ENCODE results near the gene UBTD1.
A peak's percentile ranks its signal among the peaks of the same experiment; 100 is the strongest.
"Not testable (repeated sequence)": the region's sequence is repeated elsewhere in the genome, so short reads cannot be mapped to it uniquely, and the experiment has no call there.

Gene UBTD1

DNA sequence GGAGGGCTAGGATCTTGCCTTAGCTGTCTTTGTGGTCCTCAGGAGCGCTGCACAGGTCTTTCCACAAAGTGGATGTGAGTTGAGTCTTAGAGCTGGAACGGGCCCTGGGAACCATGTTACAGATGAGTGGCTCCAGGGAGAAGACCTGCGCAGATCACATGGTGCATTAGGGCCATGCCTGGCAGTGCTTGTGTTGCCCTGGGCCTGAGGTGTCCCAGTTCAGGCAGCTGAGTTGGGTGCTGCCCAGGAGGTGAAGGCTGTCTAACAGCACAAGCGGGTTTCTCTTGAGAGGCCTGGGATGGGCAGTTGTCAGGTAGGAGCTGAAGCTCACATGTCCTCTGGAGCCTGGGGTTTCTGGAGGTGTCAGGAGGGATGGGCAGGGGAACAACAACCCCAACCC, 40.1 kb downstream of the UBTD1 start:
- no peak for DNase-seq (ENCODE audit: low spot score)

DNA sequence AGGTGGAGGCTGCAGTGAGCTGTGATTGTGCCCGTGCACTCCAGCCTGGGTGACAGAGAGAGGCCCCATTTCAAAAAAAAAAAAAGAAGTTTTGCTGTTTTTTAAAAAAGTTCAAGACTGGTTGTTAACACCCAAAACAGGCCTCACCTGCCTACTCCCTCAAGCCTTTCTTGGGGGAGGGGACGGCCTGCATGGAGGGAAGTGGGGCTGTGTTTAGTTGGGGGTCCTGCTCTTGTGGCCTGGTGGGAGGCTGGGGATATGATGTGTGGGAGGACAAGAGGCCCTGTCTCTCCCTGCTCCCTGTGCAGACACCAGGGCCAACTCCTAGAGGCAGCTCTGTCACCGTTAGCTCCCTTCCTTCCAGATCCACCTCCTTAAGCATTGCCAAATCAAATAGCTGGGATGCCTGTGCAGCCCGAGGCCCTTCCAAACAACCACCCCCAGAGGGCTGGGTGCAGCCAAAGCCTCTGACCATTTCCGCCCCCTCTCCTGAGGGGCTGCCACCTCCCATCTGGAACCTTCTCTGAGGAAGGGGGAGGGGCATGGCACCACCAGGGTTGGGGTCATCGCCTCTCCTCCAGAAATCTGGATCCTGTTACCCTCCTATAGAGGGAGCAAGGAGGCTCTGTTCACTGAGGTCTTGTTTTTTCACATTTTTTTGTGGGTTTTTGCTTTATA, 40.9 kb downstream of the UBTD1 start:
- no peak for DNase-seq (ENCODE audit: low spot score)

DNA sequence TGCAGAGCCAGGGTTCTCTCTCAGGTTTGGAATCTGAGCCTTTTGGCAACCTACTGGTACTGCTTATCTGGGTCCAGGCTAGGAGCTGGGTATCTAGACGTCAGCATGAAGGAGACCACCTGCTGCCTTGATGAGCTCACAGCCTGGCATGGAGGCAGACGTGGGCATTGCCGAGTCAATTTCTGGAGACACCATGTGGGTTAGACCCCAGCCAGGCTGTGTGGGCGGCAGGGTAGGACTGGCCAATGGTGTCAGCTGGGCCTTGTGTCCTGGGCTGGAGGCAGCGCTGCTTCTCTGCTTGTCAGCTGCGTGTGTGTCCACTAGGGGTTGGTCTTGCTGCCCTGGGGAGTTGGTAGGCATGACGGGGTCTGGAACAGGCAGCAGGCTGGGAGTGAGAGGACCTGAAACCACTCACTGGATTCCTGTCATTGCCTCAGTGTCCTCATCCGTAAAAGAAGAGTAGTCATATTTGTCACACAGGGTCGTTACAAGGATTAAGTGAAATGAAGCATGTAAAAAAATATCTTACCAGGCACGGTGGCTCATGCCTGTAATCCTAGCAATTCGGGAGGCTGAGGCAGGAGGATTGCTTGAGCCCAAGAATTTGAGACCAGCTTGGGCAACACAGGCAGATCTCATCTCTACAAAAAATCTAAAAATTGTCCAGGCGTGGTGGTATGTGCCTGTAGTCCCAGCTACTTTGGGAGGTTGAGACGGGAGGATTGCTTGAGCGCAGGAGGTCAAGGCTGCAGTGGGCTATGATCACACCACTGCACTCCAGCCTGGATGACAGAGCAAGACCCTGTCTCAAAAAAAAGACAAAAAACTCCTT, 42.2 kb downstream of the UBTD1 start:
- no peak for DNase-seq (ENCODE audit: low spot score)

DNA sequence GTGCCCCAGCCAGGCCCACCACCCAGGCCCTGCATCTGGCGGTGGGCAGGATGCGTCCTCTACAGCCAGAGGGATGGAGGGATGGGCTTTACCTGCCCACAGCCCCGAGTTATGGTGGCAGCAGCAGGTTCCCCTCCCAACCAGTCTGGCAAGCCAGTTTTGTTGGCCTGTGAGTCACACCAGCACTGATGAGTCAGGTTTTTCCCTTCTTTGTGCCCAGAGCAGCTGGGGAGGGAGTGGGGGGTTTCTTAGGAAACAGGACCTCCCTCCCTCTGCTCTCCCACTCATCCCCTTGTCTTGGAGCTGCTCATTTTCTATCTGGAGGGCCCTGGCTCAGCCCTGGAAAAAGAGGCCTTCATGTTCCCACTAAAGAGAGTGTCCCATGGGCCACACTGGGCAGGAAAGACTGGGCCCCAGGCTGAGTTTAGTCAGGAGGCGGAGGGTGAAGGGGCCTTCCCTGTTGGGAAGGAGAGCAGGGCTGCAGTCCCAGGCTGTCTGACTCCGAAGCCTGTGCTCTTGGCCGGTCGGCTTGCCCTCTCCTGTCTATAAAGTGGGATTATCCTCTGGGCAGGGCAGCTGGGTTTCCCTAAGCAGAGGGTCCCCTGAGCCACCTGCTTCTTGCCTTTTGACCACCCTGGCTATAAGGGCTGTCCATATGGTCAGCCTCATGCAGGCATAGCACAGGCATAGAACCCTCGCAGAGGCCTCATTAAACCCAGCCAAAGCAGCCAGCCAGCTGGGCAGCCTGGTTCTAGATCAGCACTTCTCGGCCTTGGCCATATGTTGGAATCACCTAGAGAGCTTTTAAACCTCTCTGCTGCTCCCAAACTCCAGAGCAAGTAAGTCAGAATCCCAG, 43.7 kb downstream of the UBTD1 start:
- DNase-seq (ENCODE audit: low spot score): no peak

DNA sequence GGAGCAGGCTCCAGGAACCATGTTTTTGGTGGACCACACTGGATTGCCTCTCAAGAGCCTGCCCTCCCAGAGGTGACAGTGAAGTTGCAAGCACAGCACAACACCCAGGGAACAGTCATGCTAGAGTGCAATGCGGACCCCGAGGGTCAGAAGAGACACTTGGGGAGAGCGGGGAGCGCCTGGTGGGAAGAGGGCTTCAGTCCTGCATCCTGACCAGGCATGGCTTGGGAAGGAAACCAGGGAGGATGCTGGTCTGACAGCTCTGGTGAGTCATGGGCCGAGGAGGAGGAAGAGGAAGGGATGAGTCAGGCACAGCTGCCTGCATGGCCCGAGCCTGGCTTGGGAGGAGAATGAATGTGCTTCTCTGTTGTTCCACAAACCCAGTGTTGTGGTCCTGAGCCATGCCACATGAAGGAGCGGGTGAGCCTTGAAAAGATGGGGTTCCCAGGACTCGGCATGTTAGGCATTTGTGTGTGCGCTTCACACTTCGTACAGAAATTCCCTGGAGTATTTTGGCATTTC, 44.4 kb downstream of the UBTD1 start:
- no peak for DNase-seq (ENCODE audit: low spot score)

DNA sequence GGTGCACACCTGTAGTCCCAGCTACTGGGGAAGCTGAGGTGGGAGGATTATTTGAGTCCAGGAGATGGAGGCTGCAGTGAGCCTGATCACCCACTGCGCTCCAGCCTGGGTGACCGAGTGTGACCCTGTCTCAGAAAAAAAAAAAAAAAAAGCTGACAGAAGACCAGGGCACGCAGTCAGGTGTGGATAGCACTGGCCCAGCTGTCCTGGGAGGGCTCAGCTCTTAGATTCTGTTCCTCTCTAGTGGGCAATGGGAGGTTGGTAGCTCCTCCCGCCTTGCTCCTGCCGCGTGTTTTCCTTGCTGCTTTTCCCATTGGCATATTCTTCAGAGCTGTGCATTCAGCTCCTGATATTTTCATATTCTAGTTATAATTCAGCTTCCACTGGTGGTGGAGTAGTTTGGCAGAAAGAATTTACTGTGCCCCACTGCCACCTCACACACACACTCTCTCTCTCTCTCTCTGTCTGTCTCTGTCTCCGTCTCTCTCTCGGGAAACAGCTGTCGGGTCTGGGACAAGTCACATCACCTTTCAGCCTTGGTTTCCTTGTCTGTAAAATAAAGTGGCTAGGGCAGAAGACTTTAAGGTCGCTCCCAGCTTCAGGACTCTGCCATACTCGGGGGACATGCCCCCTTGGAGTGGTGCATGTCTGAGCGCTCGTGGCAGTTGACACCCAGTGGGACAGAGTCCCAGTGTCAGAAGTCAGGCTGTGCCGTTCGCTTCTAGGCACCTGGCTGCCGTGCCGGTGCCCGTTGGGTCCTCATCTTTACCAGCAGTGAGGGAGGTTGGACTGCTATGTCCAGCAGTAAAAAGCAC, 47.9 kb downstream of the UBTD1 start:
- DNase-seq (ENCODE audit: low spot score): no peak

DNA sequence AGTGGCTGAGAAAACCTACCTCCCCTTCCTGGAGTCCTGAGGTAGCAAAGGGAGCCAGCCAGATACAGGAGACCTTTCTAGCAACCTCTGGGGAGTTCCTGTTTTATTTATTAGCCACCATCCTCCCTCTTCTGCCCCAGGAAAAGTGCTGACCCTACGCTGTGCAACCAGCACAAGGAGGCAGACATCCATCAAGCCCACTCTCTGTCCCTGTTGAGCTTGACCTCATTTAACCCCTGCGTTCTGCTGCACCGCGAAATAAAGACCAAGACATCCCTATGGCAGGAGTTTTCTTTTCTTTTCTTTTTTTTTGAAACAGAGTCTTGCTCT, 48.5 kb downstream of the UBTD1 start:
- no peak for DNase-seq (ENCODE audit: low spot score)

DNA sequence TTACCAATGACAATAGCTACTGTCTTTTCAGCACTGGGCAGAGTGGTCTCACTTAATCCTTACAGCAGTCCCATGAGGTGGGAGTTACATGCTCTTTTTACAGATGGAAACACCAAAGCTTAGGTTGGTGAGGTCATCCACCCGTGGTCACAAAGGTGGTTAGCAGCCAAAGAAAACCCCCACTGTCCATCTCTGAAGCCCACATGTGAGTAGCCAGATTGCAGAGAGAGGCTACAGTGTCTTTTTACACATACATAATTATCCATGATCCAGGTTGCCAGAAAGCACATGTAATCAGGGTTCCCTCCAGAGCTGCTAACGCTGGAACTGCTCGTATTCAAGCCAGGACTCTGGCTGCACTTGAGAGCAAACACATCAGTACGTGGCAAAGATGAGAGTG, 49.2 kb downstream of the UBTD1 start:
- no peak for DNase-seq (ENCODE audit: low spot score)

DNA sequence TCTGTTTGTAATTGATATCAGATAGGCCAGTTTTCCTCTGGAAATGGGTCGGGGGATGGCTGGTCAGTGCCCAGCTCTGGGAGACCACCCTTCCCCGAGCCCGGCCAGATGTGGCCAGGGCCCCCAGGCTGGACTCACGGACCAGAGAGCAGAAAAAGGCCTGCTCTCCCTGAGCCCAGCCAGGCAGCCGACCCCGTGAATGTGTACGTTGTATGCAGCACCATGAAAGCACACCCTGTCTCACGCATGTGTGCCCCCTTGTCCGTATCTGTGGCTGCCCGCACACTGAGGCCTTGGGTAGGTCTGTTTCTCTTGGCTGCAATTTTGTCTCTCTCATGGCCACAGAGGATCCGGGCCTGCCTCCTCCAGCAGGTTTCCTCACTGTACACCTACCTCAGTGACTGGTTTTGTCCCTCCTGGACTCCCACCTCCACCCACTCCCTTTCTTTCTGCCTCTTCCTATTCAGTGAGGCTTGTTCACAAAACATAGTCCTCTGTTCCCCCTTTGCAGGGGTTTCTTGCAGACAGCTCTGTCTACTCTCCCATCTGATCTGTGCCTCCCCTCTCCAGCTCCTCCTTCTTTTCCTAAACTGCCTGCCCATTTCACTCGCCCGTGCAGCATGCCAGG, 50.2 kb downstream of the UBTD1 start:
- no peak for DNase-seq (ENCODE audit: low spot score)

DNA sequence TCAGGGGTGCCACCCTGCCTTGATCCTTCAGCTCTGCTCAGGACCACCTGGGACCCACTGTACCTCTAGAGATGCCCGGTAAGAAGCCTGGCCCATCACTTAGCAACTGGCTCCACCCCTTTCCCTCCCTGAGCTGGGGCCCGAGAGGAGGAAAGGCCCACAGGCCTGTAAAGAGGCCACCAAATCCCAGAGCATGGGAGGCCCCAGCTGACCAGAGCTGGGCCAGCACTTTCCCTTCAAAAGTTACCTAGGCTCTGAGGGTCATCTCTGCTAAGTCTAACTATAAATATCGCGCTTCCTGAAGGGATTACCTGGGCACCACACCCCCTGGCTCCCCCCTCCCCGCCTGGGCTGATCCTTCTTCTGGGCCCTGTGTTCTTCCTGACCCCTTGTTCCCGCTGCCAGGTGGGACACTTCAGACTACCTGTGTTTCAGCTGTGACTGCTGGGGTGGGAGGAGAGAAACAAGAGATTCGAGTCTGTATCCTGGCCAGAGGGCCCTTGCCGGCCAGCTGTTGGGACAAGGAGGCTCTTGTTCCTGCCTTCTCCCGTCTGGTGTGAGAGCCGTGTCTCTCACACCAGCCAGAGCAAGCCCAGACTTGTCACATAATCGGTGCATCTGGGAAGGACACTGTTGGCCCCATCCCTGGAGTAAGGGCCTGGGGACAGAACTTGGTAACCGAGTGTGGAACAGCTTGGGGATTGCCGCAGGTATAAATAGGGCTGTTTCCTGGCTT, 51.0 kb downstream of the UBTD1 start:
- no peak for DNase-seq (ENCODE audit: low spot score)

DNA sequence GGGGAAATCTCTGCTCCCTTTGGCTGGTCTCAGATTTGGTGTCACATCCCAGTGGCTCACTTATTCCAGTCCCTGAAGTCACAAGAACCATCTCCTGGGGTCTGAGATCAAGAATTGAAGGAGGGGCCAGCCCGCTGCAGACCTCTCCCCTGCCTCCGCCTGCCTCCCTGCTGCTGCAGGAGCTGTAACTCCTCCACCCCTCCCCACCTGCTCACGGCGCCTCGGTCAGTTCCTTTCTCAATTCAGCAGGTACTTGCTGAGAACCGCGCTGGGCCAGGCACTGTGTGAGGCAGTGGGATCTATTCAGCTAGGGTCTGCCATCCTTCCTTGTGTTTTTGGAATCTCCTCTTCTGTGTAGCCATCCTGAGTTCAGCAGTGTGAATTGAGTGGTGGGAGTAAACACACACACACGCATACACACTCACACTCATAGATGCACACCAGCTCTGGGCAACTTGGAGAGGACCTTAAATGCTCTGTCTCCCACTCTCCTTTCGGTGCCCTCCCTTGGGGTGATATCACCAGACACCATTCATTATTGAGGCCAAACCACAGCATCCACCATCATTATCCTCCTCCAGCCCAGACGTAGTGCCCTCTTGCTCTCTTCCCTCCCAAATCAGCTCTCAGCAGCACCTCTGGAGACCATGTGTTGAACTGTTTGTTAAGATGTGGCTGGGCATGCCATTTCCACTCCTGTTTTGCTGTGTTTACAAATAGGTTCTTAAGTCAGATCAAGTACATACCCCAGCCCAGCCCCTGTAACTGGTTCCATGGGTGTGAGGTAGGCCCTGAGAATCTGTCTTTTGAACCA, 51.8 kb downstream of the UBTD1 start:
- no peak for DNase-seq (ENCODE audit: low spot score)

DNA sequence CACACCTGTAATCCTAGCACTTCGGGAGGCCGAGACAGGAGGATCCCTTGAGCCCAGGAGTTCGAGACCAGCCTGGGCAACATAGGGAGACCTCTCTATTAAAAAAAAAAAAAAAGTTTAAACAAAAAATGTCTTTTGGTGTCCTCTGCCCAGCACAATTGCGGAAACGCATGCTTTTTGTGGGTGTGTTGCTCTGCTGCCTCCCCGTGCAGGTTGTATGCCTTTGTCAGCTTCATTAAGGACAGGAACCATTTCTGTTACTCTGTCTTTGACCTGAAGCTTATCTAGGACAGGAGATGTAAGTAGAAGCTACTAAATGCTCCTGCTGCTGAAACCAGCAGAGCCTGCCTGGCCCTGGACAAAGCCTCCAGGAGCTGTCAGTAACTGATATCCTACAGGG, 52.5 kb downstream of the UBTD1 start:
- DNase-seq (ENCODE audit: low spot score): no peak

DNA sequence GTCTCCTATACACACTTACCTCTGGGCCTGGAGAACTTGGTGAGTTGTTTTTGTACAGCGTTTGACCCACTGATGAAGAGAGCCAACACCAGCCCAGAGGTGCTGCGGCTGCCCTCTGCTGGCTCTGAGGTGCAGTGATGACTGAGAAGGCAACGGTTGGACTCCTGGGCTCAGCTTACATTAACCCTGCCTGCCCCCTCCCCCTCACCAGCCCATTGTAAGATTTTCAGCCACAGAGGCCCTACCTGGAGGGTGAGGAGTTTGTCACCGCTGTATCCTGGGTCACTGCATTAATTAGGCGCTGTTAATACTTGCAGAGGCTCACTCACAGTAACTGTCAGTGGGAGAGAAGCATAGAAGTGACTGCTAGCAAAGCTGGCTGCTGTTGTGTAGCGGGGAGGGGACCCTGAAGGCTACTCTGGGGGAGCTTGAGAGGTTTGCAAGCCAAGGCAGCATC, 54.9 kb downstream of the UBTD1 start:
- peak; percentile 45 for DNase-seq (ENCODE audit: low spot score)

DNA sequence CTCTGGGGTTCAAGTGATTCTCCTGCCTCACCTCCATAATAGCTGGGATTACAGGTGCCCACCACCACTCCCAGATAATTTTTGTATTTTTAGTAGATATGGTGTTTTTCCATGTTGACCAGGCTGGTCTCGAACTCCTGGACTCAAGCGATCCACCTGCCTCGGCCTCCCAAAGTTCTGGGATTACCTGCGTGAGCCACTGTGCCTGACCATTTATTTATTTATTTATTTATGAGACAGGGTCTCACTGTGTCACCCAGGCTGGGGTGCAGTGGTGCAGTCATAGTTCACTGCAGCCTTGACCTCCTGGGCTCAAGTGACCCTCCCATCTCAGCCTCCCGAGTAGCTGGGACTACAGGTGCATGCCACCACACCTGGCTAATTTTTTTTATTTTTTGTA, 55.6 kb downstream of the UBTD1 start:
- not testable (repeated sequence) for DNase-seq (ENCODE audit: low spot score)

DNA sequence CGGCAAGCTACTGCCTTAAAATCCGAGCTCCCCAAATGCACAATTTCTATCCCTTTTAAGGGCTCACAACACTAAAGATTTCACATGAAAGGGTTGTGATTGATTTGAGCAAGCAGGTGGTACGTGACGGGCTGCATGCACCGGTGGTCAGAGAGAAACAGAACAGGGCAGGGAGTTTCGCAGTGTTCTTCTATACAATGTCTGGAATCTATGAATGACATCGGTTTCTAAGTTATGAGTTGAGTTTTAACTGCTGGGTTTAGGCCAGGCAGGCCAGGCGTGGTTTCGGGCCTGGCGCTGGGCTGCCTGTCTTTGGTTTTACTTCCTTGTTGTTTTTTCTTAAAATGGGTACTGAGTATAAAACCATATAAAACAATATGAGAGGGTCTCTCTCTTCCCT, 56.8 kb downstream of the UBTD1 start:
- DNase-seq (ENCODE audit: low spot score): not testable (repeated sequence)

DNA sequence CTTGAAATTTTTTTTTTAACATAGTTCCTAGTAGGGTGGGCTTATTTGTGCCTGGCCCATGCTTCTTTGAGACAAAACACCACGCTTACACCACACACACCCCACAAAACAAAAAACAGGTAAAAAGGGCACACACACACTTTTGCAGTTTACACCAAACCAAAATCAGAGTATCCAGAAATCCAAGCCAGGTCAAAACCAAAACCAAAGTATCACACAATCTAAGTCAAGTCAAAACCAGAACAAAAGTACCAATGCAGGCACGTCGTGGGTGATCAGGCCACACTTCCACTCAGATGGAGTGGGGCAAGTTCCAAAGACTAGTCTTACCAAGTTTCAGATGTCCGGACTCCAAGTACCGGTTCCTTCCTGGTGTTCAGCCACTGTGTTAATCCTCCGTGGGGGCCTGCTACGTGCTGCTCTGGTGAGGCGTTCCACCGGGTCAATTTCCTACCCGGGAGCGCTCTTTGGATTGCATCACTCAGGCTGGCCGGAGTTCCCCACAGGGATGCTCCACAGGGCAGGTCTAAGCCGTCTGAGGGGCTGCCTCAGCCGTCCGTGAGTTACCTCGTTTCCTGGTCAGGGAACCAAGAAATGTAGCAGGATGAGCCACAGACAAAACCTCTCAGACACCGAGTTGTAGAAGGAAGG, 62.1 kb downstream of the UBTD1 start:
- DNase-seq (ENCODE audit: low spot score): not testable (repeated sequence)

DNA sequence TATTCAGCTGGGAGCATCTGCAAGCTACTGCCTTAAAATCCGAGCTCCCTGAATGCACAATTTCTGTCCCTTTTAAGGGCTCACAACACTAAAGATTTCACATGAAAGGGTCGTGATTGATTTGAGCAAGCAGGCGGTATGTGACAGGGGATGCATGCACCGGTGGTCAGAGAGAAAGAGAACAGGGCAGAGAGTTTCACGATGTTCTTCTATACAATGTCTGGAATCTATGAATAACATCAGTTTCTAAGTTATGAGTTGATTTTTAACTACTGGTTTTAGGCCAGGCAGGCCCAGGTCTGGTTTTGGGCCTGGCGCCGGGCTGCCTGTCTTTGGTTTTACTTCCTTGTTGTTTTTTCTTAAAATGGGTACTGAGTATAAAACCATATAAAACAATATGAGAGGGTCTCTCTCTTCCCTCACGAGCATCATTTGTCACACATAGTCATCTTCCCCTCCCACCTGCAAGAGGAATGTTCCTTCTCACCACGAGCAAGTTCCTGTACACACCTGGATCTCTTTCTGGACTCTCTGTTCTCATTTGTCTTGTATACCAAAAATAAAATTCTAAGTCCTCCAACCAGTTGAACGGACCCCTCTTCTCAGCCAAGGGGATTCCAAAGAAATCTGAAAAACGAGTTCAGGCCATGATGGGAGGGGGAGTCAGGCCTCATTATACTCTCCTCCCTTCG, 62.8 kb downstream of the UBTD1 start:
- DNase-seq (ENCODE audit: low spot score): not testable (repeated sequence)

DNA sequence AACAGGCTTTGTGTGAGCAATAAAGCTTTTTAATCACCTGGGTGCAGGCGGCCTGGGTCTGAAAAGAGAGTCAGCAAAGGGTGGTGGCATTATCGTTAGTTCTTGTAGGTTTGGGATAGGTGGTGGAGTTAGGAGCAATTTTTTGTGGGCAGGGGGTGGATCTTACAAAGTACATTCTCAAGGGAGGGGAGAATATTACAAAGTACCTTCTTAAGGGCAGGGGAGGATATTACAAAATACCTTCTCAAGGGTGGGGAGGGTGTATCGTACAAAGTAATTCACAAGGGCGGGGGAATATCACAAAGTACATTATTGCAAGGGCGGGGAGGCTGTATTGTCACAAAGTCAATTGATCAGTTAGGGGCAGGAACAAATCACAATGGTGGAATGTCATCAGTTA, 63.6 kb downstream of the UBTD1 start:
- DNase-seq (ENCODE audit: low spot score): not testable (repeated sequence)
